GM19438 (cell line): Measurements from ENCODE around the gene CLPSL1.

Source experiments
- ATAC-seq: cut with Tn5 transposase; IDR thresholded peaks from one replicate; pipeline ENCODE4 v1.9.1; 2021; ENCODE audit warnings: low read depth; ENCODE audit not compliant: unreplicated experiment

CLPSL1 gene

DNA sequence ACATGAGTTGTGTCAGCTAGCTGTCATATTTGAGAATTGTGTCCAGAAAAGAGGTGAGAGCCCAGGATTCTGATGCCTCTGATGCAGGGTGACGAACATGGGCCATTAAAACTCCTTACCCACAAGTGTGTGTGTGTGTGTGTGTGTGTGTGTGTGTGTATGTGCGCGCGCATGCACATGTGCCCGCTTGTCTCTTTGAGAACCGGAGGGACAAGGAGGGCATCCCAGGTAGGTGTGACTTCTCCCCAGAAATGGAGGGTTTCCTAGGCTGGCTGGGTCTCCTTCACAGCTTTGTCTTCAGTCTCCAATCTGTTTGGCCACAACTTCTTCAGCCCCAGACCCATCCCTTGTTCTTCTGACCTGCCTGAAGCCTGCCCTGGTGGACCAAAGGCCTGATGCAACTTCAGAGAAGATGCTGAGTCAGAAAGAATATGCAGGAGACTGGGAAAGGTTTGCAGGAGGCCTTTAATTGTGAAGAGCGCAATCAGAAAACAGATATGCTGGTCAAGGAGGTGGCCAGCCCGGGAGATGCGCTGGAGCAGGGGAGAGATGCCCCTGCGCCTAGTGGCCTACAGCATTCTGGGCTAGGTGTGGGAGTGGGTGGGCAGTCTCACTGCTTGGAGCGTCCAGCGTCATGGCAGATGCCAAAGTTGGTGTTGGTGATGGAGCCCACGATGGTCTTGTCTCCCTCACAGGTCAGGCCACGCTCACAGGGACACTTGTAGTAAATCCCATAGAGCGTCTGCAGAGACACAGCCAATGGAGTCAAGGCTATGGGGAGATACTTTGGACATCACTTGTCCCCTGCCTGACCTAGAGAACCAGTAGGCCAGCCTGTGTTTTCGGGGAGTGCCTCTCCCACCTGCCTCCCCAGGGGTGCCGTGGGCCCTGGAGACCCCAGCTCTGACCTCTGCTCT lies 14.0 kb downstream of the CLPSL1 start:
- ATAC-seq = no peak

DNA sequence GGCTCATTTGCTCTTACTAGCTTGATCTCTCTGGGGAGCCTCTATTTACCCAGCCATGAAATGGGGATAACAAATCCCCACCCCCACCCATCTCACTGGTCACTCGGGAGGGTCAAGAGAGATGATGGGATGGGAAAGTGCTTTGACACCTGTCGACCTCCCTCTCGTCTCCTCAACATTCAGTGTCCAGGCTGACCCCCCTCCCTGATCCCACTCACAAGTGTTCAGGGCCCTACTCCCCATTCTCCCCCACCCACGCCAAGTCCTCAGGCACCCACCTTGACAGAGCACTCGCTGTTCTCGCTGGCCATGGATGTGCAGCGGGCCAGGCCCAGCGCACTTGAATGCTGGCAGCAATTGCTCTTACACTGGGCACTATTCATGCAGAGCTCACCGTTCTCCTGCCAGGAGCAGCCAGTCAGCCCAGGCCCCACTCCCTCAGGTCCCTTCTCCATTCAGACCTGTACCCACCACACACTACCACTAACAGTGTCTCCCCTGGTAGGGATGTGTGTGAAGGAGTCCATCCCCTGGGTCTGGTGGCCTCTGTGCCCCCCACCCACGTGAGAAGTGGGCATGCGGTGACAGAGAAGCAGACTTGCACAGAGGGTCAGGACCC lies 14.7 kb downstream of the CLPSL1 start:
- ATAC-seq = no peak

DNA sequence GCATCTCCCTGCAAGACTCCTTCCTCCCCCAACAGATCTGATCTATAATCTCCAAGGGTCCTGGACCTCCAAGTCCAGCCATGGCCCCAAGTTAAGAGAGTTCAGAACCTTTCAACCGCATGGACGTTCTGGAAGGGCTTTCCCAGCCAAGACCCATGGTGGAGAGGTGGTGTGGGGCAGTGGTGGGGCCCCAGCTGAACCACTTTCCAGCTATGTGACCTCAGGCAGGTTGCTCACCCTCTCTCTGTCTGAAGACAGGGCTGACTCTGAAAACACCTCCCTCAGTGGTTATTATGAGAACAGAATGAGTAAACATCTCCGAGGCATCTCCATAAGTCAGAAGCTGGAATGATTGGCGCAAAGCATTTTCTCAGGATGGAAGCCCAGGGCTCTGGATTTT lies 15.4 kb downstream of the CLPSL1 start:
- ATAC-seq = no peak

DNA sequence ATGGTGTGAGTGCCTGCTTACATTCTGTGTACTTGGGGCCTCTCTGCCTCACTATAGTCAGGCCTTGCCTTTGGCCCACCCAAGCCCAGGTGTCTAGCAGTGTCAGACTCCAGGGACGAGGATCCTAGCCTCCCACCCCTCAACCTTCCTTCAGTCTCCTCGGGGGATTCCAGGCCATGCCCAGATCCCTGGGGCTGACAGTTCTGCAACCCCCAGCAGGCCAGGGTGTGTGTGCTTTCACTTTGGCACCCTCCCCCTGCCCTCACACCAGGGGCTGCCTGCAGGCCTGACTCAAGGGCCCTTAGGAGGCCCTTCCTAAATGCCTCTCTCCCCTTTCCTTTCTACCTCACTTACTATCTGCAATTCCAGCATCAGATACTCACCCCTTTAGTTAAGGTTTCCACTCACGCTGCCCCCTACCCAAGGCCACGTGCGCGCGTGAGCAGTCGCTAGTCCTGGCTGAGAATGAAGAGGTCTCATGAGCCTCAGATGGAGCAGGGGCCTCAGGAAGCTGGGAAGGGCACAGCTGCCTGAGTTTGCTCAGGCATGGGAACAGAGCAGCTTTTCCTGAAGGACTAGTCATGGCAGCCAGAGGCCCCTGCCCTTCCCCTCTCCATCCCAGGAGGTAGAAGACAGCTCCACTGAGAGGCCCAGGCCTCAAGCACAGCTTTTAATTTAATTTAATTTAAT lies 17.2 kb downstream of the CLPSL1 start:
- ATAC-seq = no peak

DNA sequence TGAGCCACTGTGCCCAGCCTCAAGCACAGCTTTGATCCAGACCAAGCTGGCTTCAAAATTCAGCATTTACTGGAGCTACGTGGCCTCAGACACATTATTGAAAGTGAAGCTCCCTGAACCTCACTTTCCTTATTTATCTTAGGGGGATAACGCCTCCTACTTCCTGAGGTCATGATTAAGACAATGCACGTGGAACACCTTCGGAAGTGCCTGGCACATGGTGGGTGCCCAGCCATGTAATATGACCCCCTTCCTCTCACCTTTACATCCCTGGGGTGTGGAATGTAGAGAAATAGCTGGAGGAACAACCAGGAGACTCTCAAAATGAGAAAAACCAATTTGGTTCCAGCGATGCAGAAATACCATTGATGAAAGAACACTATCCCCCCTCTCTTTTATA lies 17.9 kb downstream of the CLPSL1 start:
- ATAC-seq = no peak

DNA sequence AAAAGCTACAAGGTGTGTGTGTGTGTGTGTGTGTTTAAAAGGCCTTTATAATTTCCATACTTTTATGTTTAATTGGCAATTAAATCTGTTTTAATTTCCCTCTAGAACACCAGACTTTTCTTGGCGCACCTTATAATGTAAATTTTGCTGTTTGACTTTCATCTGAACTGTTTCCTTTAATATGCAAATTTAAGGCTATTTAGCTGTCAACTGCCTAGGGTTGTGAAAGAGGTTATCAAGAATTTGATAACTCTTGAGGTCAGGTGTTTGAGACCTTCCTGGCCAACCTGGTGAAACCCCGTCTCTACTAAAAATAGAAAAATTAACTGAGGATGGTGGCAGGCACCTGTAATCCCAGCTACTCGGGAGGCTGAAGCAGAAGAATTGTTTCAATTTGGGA lies 20.3 kb downstream of the CLPSL1 start:
- no peak for ATAC-seq

DNA sequence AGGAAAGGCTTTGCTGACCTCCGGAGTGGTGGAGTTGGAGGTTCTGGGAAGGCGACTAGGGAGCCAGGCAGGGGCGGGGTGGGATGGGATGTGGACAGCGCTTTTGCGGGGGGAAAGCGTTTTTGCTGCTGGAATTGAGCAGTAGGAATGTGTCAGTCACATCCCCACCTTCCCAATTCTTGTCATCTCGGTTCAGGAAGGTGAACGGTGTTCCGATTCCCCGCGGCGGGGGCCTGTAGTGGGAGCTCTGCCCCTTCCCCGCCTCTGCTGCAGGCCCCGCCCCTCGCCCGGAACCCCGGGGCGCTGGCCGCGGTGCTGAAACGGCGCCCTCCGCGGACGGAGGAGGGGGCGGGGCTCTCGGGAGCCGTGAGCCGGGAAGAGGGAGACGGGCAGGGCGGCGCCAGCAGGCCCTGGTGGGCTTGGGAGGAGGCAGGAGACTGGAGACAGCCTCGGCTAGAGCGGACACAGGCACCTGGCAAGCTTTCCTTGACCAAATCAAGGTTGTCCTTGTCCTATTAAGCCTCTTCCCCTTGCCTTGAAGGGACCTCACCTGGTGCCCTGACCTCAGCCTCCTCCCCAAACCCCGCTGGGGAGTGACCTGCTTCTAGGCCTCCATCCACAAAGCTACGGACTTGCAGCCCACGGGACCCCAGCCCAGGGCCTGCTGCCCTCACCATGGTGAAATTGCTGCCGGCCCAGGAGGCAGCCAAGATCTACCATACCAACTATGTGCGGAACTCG lies 24.3 kb downstream of the CLPSL1 start, which contains the start of gene LHFPL5:
TSS of gene LHFPL5 (plus strand) at position 357 of the 741 bp plus-strand sequence. CDS start at position 676, 319 bp downstream.
- ATAC-seq = no peak

DNA sequence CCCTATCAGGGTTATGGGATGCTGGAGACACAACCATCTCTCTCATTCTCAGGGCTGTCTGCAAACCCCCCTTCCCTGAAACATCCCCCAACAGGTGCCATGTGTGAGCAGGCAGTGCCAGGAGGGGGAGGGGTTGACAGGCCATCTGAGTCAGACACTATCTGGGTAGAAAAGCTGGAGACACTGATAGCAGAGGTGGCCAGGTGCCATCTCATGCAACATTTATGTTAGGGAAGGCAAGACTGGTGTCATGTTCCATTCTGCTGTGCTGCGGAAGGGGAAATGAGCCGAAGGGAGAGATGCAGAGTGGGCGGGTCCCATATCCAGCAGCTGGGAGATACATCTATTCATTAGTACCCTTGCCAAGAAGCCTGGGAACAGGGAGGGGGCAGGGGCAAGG lies 27.9 kb downstream of the CLPSL1 start:
- ATAC-seq = no peak

DNA sequence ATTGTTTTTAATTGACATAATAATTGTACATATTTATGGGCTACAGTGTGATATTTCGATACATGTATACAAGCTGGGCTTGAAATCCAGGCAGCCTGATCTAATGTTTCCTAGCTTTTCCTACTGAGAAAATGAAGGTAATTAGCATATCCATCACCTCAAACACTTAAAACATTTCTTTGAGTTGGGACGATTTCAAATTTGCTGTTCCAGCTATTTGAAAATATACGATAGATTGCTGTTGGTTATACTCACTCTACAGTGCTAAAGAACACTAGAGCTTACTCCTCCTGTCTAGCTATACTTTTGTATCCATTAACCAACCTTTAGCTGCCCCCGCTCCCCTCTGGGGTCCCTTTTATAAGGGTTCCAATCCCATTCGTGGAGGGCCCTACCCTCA lies 29.0 kb downstream of the CLPSL1 start:
- no peak for ATAC-seq

DNA sequence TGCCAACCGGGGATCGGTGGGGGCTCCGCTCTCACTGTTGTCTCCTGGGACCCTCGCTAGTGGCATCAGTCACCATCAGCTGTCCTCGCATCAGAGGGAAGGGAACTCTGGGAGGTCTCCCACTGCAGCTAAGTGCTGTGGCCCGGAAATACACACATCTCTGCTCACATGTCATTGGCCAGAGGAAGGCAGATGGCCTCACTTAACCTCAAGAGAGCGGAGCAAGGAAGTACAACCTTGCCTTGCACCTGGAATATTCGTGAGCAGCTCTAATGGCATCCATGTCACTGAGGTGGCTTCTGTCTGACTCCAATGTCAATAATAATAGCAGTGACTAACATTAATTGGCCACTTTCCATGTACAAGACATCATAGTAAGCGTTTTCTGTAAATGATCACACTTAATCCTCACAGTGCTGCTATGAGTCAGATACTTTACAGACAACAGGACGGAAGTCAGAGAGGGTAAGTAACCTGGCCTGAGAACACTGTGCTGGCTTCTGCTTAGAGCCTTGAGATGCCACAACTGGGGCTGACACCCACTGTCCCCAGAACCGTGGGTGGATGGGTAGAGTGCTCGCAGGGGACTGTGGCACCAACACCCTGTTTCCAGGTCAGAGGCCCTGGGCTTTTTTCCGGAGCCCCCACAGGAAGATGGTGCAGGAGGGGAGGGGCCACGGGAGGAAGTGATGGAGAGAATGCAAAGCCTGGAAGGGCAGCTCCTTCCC lies 30.3 kb downstream of the CLPSL1 start:
- no peak for ATAC-seq

DNA sequence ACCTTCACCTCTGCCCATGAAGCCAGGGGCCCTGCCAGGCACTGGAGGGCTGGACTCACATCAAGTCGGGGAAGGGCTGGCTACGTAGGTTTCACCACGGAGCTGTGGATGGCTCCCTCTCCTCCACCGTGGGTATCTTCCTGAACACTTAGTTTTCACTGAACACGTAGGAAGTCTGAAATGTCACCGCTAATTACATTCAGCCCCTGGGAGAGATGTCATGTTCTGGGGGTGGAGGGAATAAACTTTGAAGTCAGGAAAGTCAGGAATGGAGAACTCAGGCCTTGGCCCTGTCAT lies 30.8 kb downstream of the CLPSL1 start:
- ATAC-seq = no peak

DNA sequence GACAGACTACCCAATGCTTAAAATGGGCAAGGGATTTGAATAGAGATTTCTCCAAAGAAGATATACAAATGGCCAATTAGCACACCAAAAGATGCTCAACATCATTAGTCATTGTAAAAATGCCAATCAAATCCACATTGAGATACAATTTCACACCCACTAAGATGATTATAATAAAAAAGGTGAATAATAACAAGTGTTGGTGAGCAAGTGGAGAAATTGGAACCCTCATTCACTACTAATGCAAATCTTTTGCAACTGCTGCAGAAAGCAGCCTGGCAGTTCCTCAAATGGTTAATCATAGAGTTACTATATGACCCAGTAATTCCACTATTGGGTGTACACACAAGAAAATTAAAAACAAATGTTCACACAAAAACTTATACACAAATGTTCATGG lies 36.7 kb downstream of the CLPSL1 start:
- no peak for ATAC-seq

DNA sequence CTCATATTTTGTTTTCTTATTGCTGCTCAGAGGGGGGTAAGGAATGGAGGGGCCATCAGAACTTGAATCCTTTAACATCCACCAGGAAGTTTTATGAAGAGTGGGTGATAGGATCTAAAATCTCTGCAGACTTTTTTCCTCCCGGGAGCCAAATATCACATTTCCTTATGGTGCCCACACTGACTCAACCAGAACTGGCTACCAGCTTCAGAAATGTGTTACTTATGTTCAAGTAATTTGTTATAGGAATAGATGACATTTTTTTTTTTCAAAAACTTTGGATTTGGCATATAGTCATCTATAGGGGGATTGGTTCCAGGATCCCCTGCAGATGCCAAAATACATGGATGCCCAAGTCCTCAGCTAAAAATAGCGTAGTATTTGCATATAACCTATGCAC lies 42.8 kb downstream of the CLPSL1 start:
- no peak for ATAC-seq

DNA sequence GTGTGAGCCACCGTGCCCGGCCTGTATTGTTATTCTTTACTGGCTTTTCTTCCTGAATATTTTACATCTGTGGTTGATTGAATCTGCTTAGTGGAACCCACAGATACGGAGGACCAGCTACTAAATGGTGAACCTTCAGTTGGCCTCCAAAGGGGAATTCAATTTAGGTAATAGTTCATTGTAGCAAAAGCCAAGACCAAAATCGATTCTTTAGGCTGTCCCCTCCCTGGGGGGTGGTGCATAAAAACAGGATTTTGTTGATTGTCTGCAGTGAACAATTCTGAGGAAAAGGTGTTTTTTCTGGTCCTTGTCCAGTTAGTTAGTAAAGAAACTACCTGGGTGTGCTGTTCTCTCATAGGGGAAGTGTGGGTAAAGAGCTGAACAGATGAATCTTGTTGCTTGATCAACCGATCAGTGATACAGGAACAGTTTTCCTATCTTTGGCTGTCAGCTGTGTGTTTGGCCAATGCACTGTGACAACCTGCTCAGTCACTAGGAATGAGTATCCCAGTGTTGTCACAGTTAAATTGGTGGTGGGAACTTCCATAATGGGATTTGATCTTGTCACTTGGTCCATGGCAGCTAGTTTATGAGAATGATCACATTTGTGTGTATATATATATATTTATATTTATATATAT lies 43.9 kb downstream of the CLPSL1 start:
- ATAC-seq = no peak

DNA sequence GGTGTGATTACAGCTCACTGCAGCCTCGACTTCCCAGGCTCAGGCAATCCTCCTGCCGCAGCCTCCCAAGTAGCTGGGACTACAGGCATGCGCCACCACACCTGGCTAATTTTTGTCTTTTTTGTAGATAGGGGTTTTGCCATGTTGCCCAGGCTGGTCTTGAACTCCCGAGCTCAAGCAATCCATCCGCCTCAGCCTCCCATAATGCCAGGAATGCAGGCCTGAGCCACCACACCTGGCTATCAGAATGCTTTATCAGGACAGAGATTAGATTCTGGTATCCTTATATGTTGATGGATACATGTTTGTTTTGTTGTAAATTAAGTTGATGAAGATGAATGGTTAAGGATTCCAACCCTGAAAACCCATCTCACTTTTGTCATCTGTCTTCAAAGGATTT lies 48.5 kb downstream of the CLPSL1 start:
- no peak for ATAC-seq

DNA sequence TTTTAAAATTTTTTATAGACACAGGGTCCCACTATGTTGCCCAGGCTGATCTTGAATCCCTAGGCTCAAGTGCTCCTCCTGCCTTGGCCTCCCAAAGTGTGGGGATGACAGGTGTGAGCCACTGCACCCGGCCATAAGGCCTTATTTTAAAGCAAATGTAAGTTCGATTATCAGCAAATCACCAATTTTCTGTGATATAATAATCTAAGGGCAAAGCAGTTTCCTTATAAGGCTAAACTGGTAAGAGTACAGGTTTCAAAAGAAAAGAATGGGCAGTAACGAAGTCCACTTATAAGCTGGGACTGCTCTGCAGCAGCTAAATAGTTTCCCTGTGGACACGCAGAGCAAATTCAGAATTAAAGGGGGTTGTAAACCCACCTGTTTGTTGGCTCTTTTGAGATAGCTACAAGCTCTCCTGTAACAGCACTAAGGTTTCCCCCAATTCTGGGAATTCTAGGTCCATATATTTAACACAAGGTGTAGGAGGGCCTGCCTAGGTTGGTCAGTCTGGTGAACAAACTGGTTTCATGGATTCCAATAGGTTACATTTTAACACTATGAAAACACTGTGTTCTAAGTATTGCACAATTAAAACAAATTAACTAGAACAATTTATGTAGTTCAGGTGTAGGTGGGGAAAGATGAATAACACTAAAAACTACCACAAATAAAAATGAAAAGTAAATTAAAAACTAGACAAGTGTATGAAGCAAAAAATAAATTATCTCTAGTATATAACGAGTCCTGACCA lies 50.6 kb downstream of the CLPSL1 start:
- ATAC-seq = no peak

DNA sequence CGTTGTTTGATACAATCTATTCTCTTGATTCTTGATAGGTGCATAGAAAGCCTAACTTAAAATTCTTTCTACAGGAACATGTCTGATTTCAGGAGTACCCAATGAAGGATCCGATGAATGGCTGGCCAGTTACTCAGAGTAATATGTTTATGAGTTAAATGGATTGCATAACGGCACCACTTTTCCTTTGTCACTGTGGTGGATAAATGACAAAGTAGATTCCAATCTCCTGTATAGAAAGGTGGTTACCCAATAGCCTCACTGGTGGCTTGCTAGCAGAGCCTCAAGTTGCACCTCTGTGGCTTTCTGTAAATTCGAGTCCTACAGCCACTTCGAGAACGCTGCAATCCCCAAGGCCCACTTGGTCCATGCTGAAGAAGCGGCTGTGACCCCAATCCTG lies 52.7 kb downstream of the CLPSL1 start:
- ATAC-seq = no peak
